ENCODE measurements around the gene EFHC1.

The EFHC1 gene

GRCh38 chr6:52393780-52394179 is 26.4 kb upstream of the EFHC1 start:
- no peak for DNase-seq (ENCODE audit: low read depth)
- H3K4me3 ChIP-seq (ENCODE audit: low read depth, low read length): no peak overlapping the region
- TF ChIP-seq MAX (IDR thresholded peaks at IDR 0.05; ENCODE audit: low read depth, low read length) (no peak), MYC (IDR thresholded peaks at IDR 0.05; ENCODE audit: low read depth, low read length) (no peak), POLR2A (IDR thresholded peaks at IDR 0.05; ENCODE audit: extremely low read depth, insufficient read length) (no peak)
- TF ChIP-seq, protein P1, sequence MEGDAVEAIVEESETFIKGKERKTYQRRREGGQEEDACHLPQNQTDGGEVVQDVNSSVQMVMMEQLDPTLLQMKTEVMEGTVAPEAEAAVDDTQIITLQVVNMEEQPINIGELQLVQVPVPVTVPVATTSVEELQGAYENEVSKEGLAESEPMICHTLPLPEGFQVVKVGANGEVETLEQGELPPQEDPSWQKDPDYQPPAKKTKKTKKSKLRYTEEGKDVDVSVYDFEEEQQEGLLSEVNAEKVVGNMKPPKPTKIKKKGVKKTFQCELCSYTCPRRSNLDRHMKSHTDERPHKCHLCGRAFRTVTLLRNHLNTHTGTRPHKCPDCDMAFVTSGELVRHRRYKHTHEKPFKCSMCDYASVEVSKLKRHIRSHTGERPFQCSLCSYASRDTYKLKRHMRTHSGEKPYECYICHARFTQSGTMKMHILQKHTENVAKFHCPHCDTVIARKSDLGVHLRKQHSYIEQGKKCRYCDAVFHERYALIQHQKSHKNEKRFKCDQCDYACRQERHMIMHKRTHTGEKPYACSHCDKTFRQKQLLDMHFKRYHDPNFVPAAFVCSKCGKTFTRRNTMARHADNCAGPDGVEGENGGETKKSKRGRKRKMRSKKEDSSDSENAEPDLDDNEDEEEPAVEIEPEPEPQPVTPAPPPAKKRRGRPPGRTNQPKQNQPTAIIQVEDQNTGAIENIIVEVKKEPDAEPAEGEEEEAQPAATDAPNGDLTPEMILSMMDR (IDR thresholded peaks at IDR 0.05; ENCODE audit: low read depth, low read length): no peak

DNA sequence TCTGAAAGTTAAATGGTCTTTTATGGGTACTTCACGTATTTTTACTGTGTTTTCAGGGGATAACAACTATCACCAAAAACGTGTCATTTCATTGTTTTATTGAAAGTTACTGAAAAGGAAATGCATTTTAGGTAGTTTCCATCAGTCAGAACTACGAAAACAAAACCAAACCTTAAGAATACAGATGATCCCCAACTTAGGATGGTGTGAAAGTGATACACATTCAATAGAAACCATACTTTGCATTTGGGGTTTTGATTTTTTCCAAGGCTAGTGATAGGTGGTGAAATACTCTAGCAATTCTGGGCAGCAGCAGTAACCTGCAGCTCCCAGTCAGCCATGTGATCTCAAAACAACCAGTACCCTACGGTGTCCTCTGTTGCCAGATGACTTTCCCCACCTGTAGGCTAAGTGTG is 25.9 kb upstream of the EFHC1 start:
- DNase-seq (ENCODE audit: low read depth): no peak
- TF ChIP-seq POLR2A (IDR thresholded peaks at IDR 0.05; ENCODE audit: extremely low read depth, insufficient read length): no peak
- TF ChIP-seq MAX (IDR thresholded peaks at IDR 0.05; ENCODE audit: low read depth, low read length): no peak
- no peak overlapping the region for H3K4me3 ChIP-seq (ENCODE audit: low read depth, low read length)

DNA sequence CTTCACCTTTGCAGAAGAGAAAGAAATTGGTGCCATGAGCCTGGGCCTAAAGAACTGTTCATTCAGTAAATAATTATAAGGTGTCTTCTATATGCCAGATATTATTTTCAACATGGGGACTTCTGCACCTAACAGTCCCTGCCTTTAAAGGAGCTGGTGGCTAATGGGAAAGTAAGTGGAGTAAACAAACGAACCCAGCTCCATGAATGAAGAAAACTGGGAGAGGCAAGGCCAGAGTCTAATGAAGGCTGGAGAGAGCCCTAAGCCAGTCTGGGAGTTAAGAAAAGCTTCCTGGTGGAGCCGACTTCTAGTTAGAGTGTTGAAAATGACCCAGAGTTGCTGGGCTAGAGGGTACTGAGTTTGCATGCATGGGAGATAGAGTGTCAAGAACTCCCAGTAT is 24.2 kb upstream of the EFHC1 start:
- no peak overlapping the region for H3K4me3 ChIP-seq (ENCODE audit: low read depth, low read length)
- no peak for DNase-seq (ENCODE audit: low read depth)
- TF ChIP-seq MAX (IDR thresholded peaks at IDR 0.05; ENCODE audit: low read depth, low read length): no peak
- TF ChIP-seq, protein P1 (IDR thresholded peaks at IDR 0.05; ENCODE audit: low read depth, low read length): no peak
- TF ChIP-seq MYC (IDR thresholded peaks at IDR 0.05; ENCODE audit: low read depth, low read length): no peak
- TF ChIP-seq POLR2A (IDR thresholded peaks at IDR 0.05; ENCODE audit: extremely low read depth, insufficient read length): no peak

DNA sequence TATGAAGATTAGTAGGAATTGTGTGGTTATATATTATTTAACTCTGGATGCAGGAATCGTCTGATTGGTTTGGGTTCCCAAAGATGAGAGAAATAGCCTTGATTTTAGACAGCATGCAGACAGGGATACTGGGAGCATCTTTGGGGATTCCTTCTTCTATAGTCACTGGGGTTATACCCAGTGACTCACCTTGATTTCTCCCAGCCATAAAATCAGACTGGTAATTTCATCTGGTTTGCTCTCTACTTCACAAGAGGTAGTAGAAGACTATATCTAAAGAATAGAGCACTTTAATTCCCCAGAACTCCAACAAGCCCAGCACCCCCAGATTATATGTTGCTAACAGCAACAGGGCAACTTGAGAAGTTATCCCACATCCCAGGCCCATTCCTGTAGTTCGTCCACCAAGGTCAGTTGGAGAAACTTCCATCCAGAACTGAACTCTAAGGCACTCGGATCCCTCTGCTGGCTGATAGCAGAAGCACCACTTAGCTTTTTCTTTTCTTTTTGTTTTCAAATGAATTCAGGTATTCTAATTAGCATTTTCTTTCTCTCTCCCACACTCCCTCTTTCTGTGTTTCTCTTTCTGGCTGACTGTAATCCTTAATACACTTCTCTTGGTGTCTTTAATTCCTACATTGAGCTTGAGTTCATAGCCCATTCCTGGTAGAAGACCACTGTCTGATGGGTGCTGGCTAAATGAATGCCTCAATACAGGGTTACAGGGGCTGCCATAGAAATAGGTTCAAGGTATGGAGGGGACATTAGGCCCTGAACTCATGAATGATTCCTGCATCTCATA is 20.4 kb upstream of the EFHC1 start:
- TF ChIP-seq, protein P1 (IDR thresholded peaks at IDR 0.05; ENCODE audit: low read depth, low read length): peak; percentile 87
- no peak for TF ChIP-seq POLR2A (IDR thresholded peaks at IDR 0.05; ENCODE audit: extremely low read depth, insufficient read length)
- DNase-seq (ENCODE audit: low read depth): peak; percentile 70
- no peak overlapping the region for H3K4me3 ChIP-seq (ENCODE audit: low read depth, low read length)

GRCh38 chr6:52400313-52401041 is 19.7 kb upstream of the EFHC1 start:
- DNase-seq (ENCODE audit: low read depth): no peak
- TF ChIP-seq MYC (IDR thresholded peaks at IDR 0.05; ENCODE audit: low read depth, low read length): no peak
- no peak for TF ChIP-seq POLR2A (IDR thresholded peaks at IDR 0.05; ENCODE audit: extremely low read depth, insufficient read length)
- TF ChIP-seq, protein P1 (IDR thresholded peaks at IDR 0.05; ENCODE audit: low read depth, low read length): no peak
- no peak for TF ChIP-seq MAX (IDR thresholded peaks at IDR 0.05; ENCODE audit: low read depth, low read length)
- no peak overlapping the region for H3K4me3 ChIP-seq (ENCODE audit: low read depth, low read length)

- H3K4me3 ChIP-seq (ENCODE audit: low read depth, low read length): no peak overlapping the region
- no peak for DNase-seq (ENCODE audit: low read depth)
- TF ChIP-seq, protein P1 (IDR thresholded peaks at IDR 0.05; ENCODE audit: low read depth, low read length): no peak
- TF ChIP-seq MAX (IDR thresholded peaks at IDR 0.05; ENCODE audit: low read depth, low read length) (no peak), POLR2A (IDR thresholded peaks at IDR 0.05; ENCODE audit: extremely low read depth, insufficient read length) (no peak), MYC (IDR thresholded peaks at IDR 0.05; ENCODE audit: low read depth, low read length) (no peak)
Measured at GRCh38 chr6:52403086-52403485, 17.1 kb upstream of the EFHC1 start.

All from NB4 (cell line).